ENCODE measurements around the gene CCSER1.

CCSER1 gene

DNA sequence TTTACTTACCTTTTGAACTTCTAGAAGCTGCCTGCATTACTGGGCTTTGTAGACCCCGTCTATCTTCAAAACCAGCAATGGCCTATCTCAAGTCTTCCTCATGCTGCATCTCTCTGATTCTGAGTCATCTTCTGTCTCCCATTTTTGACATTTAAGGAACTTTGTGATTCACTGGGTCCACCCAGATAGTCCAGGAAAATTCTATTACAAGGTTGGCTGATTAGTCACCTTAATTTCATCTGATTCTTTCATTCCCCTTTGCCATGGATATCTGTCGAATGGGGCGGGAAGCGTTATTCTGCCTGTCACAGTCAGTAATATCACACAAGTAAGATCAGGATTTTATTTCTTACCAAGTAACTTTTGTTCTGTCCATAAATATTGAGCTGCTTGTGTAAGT lies 618.0 kb downstream of the CCSER1 start:
- H3K36me3 ChIP-seq (ENCODE audit: insufficient read depth, low read length), result no peaks in the 10 kb centered on the region
- no peaks in the 10 kb centered on the region for H3F3A ChIP-seq (ENCODE audit: insufficient read depth, low read length)
- no peak overlapping the region for H2AFZ ChIP-seq (ENCODE audit: low read length)
- TF ChIP-seq, protein P1, sequence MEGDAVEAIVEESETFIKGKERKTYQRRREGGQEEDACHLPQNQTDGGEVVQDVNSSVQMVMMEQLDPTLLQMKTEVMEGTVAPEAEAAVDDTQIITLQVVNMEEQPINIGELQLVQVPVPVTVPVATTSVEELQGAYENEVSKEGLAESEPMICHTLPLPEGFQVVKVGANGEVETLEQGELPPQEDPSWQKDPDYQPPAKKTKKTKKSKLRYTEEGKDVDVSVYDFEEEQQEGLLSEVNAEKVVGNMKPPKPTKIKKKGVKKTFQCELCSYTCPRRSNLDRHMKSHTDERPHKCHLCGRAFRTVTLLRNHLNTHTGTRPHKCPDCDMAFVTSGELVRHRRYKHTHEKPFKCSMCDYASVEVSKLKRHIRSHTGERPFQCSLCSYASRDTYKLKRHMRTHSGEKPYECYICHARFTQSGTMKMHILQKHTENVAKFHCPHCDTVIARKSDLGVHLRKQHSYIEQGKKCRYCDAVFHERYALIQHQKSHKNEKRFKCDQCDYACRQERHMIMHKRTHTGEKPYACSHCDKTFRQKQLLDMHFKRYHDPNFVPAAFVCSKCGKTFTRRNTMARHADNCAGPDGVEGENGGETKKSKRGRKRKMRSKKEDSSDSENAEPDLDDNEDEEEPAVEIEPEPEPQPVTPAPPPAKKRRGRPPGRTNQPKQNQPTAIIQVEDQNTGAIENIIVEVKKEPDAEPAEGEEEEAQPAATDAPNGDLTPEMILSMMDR (IDR thresholded peaks at IDR 0.05; ENCODE audit: low read length), result no peak
- no peak for TF ChIP-seq EZH2 (IDR thresholded peaks at IDR 0.05; ENCODE audit: borderline replicate concordance, low read length)
- no peaks in the 10 kb centered on the region for H3K79me2 ChIP-seq (ENCODE audit: insufficient read depth, low read length)
- H3K9me3 ChIP-seq (ENCODE audit: low read length), result no peaks in the 10 kb centered on the region
- H3K4me2 ChIP-seq (ENCODE audit: low read length), result no peak overlapping the region
- H4K20me1 ChIP-seq (ENCODE audit: insufficient read depth, low read length), result no peaks in the 10 kb centered on the region
- H3K4me1 ChIP-seq (ENCODE audit: insufficient read depth, low read length, severe bottlenecking), result no peaks in the 10 kb centered on the region
- no peaks in the 10 kb centered on the region for H3K27me3 ChIP-seq (ENCODE audit: insufficient read depth, low read length)
- no peak overlapping the region for H3K4me3 ChIP-seq (ENCODE audit: low read depth, low read length, poor library complexity, severe bottlenecking)
- no peak overlapping the region for H3K27ac ChIP-seq (ENCODE audit: low read depth, low read length, poor library complexity, severe bottlenecking)
- H3K9me2 ChIP-seq (ENCODE audit: low read depth, low read length), result no peaks in the 10 kb centered on the region
- no peak overlapping the region for H3K9ac ChIP-seq (ENCODE audit: low read length)

DNA sequence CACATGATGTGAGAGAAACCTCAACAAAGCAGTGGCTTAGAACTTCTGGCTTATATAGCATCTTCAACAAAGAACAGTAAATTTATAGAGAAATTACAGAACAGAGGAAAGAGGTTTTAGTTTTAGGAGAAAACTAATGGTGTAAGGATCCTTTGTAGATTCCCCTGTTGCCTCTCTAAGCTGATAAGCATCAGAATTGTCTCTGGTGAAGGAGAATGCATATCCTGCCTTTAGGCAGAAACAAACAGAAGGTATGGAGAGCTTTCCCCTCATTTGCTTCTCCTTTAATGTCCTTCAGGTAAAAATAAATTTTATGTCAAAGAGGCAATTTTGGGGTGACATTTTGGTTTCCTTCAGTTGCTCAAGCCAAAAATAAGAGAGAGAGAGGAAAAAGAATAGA lies 625.9 kb downstream of the CCSER1 start:
- Histone ChIP-seq H3K9me2 (ENCODE audit: low read depth, low read length) (no peaks in the 10 kb centered on the region), H3K4me1 (ENCODE audit: insufficient read depth, low read length, severe bottlenecking) (no peaks in the 10 kb centered on the region), H3K27me3 (ENCODE audit: insufficient read depth, low read length) (no peaks in the 10 kb centered on the region), H4K20me1 (ENCODE audit: insufficient read depth, low read length) (no peaks in the 10 kb centered on the region), H3K27ac (ENCODE audit: low read depth, low read length, poor library complexity, severe bottlenecking) (no peak overlapping the region), H2AFZ (ENCODE audit: low read length) (no peak overlapping the region), H3K9me3 (ENCODE audit: low read length) (no peaks in the 10 kb centered on the region), H3K9ac (ENCODE audit: low read length) (no peak overlapping the region), H3K79me2 (ENCODE audit: insufficient read depth, low read length) (no peaks in the 10 kb centered on the region), H3K4me2 (ENCODE audit: low read length) (no peak overlapping the region), H3K4me3 (ENCODE audit: low read depth, low read length, poor library complexity, severe bottlenecking) (no peak overlapping the region), H3F3A (ENCODE audit: insufficient read depth, low read length) (no peaks in the 10 kb centered on the region), H3K36me3 (ENCODE audit: insufficient read depth, low read length) (no peaks in the 10 kb centered on the region)
- TF ChIP-seq EZH2 (IDR thresholded peaks at IDR 0.05; ENCODE audit: borderline replicate concordance, low read length), result no peak
- TF ChIP-seq, protein P1 (IDR thresholded peaks at IDR 0.05; ENCODE audit: low read length), result no peak

DNA sequence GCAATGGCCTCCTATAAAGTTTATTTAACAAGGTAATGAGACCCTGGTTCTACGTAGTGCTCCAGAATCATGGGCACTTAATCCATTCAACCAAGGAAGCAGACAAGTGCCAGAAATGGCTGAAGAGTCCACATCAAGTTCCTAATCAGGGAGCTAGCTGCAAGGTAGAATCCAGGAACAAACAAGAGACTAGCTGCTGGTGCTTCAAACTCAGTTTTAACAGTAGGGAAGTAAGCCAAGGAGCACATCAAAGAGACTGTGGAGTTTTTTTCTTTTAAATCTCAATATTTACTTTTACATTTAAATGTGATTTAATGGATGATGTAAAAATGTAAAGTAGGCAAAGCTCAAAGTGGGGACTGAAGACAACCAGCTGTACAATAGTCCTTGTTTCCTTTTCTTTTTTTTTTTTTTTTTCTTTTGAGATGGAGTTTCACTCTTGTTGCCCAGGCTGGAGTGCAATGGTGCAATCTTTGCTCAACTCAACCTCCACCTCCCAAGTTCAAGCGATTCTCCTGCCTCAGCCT lies 630.4 kb downstream of the CCSER1 start:
- no peaks in the 10 kb centered on the region for H3K9me3 ChIP-seq (ENCODE audit: low read length)
- no peaks in the 10 kb centered on the region for H3K79me2 ChIP-seq (ENCODE audit: insufficient read depth, low read length)
- H3K4me1 ChIP-seq (ENCODE audit: insufficient read depth, low read length, severe bottlenecking), result no peaks in the 10 kb centered on the region
- no peaks in the 10 kb centered on the region for H3K27me3 ChIP-seq (ENCODE audit: insufficient read depth, low read length)
- H2AFZ ChIP-seq (ENCODE audit: low read length), result no peak overlapping the region
- no peak overlapping the region for H3K4me2 ChIP-seq (ENCODE audit: low read length)
- no peak overlapping the region for H3K9ac ChIP-seq (ENCODE audit: low read length)
- H3F3A ChIP-seq (ENCODE audit: insufficient read depth, low read length), result no peaks in the 10 kb centered on the region
- H3K36me3 ChIP-seq (ENCODE audit: insufficient read depth, low read length), result no peaks in the 10 kb centered on the region
- no peak overlapping the region for H3K4me3 ChIP-seq (ENCODE audit: low read depth, low read length, poor library complexity, severe bottlenecking)
- no peaks in the 10 kb centered on the region for H4K20me1 ChIP-seq (ENCODE audit: insufficient read depth, low read length)
- H3K9me2 ChIP-seq (ENCODE audit: low read depth, low read length), result no peaks in the 10 kb centered on the region
- TF ChIP-seq, protein P1 (IDR thresholded peaks at IDR 0.05; ENCODE audit: low read length), result no peak
- no peak for TF ChIP-seq EZH2 (IDR thresholded peaks at IDR 0.05; ENCODE audit: borderline replicate concordance, low read length)
- H3K27ac ChIP-seq (ENCODE audit: low read depth, low read length, poor library complexity, severe bottlenecking), result no peak overlapping the region

Measured in OCI-LY1 (cell line).